Ovary (tissue), 9 donors: Measurements from ENCODE around the gene MLEC. TPM values are rescaled to one million over a fixed set of nuclear protein-coding genes. Genes with fewer than 3 reads are reported as not detected.

Experiments
- DNase-seq, 5 donors: peaks; one replicate each; pipeline ENCODE4 v3.0.0-alpha.2; 2019 to 2020
- H3K27ac ChIP-seq, 2 donors: fragments of 200-600 bp; one replicate each; pipeline versions ENCODE4 v1.5.1 to v1.8.0; 2019 to 2022
- H3K27me3 ChIP-seq: fragments of 200-600 bp; one replicate; pipeline ENCODE4 v1.8.0; 2022
- H3K36me3 ChIP-seq: fragments of 200-600 bp; sonication (generic); one replicate; pipeline ENCODE4 v1.5.1; 2019
- H3K4me1 ChIP-seq: one replicate; pipeline ENCODE4 v1.8.1; 2013; ENCODE audit warnings: mild to moderate bottlenecking, moderate library complexity; ENCODE audit not compliant: insufficient read depth
- H3K4me3 ChIP-seq: fragments of 200-600 bp; sonication (generic); one replicate; pipeline ENCODE4 v1.5.1; 2017
- H3K9me3 ChIP-seq, 2 donors: fragments of 200-600 bp in 1 of 2; sonication (generic) in 1 of 2; one replicate each; pipeline versions ENCODE4 v1.5.1 to v1.8.1; 2013 to 2019; ENCODE audit warnings: mild to moderate bottlenecking in 1 of 2, moderate library complexity in 1 of 2
- CTCF ChIP-seq, 3 donors: fragments of 450-650 bp in 2 of 3; fragments of 200-600 bp in 1 of 3; IDR thresholded peaks; one replicate each; pipeline versions ENCODE4 v1.5.1 to v1.8.0; 2016 to 2022; ENCODE audit warnings: antibody characterized with exemption in 3 of 3, mild to moderate bottlenecking in 1 of 3
- EP300 ChIP-seq: sonication (generic); formaldehyde crosslinking; IDR thresholded peaks from one replicate; pipeline ENCODE4 v1.6.1; 2017; ENCODE audit warnings: antibody characterized with exemption
- POLR2A ChIP-seq: fragments of 450-650 bp; IDR thresholded peaks from one replicate; pipeline ENCODE4 v1.6.1; 2017; ENCODE audit warnings: antibody characterized with exemption, mild to moderate bottlenecking, moderate library complexity
- WGBS, 3 donors: extraction: QIAGEN DNeasy Blood & Tissue Kit in 1 of 3; methylation state at CpG; one replicate each; pipeline versions ENCODE4 v1.1.5 to v1.1.7; 2013 to 2017; 5-methylcytosine and 5-hydroxymethylcytosine counted together
- intact Hi-C, 4 donors: fragments of 100-400 bp; cut with DNase I; formaldehyde crosslinking; loops; one replicate each; pipeline versions ENCODE4 v1.11.0 to v1.15.1; 2022 to 2023
- polyA plus RNA-seq, 2 donors: library from polyadenylated mRNA; stranded (reverse); fragments of 200-250 nt in 1 of 2; fragments of 350-450 nt in 1 of 2; fragmentation: Illumina TruSeq in 1 of 2; extraction: RNeasy Lipid Tissue Mini Kit (QIAGEN cat#74804) in 1 of 2; gene quantifications; one replicate each; pipeline ENCODE4 v1.2.3, GENCODE V29; 2013 to 2014
- total RNA-seq, 7 donors: library from RNA; depleted of rRNA in 2 of 7; stranded (reverse); fragments of >200 nt in 2 of 7; fragmentation: NEBNext Ultra II Directional in 3 of 7; extraction: Animal tissue kit (Norgen Biotek cat#: 25700) in 3 of 7; gene quantifications; one replicate each; pipeline versions ENCODE4 v1.1.0 to v1.2.4, GENCODE V29; 2016 to 2023
- donor health status: DM: no; HTN: no; CAD: no; lungs with moderate emphysema.
- donor health status: DM: no; HTN: no; CAD: no.
- donor health status: Bipolar disorder and iron deficiency.
- donor health status: DM: yes; HTN: yes; CAD: no.
- donor health status: DM: no; HTN: no; CAD: no.
- donor health status: DM: yes; HTN: yes; CAD: no.

Gene MLEC
- total and polyA plus RNA-seq, 9 donors = 29.2 to 169 (median 101) TPM

GRCh38 chr12:120740871-120741270 lies 53.9 kb downstream of the MLEC start:
- Histone ChIP-seq H3K27ac (no peak overlapping the region), H3K27me3 (no peaks in the 10 kb centered on the region), H3K4me1 (peaks cover 4% of the 10 kb centered on the region), H3K4me3 (no peak overlapping the region), H3K9me3 (no peaks in the 10 kb centered on the region), H3K36me3 (no peaks in the 10 kb centered on the region)
- intact Hi-C loops = no loop called here
- WGBS, 3 donors = 83 to 88% (median 85%) methylated on average over 15 of the region's 15 CpGs
- no peak for DNase-seq
- TF ChIP-seq CTCF (IDR thresholded peaks at IDR 0.05) (no peak), EP300 (no peak), POLR2A (no peak)

GRCh38 chr12:120741476-120742421 lies 54.8 kb downstream of the MLEC start:
- peak overlapping the region in 1 of 2 donors; percentile 46 for H3K27ac ChIP-seq
- peaks cover 4% of the 10 kb centered on the region for H3K4me1 ChIP-seq
- no peaks in the 10 kb centered on the region for H3K9me3 ChIP-seq
- H3K36me3 ChIP-seq = no peaks in the 10 kb centered on the region
- no peaks in the 10 kb centered on the region for H3K27me3 ChIP-seq
- no peak overlapping the region for H3K4me3 ChIP-seq
- intact Hi-C loops = no loop called here
- DNase-seq = peak; percentile 71 to 89 (median 80)
- TF ChIP-seq CTCF (IDR thresholded peaks at IDR 0.05) = no peak
- no peak for TF ChIP-seq EP300
- TF ChIP-seq POLR2A = no peak
- WGBS, 3 donors = 54 to 70% (median 67%) methylated on average over 32 to 33 of the region's 33 CpGs

GRCh38 chr12:120744922-120745493 lies 58.1 kb downstream of the MLEC start:
- TF ChIP-seq CTCF (IDR thresholded peaks at IDR 0.05) = no peak
- no peak for TF ChIP-seq POLR2A
- no peak for TF ChIP-seq EP300
- intact Hi-C loops = no loop called here

GRCh38 chr12:120748242-120748641 lies 61.3 kb downstream of the MLEC start:
- H3K4me3 ChIP-seq = no peak overlapping the region
- TF ChIP-seq POLR2A = no peak
- TF ChIP-seq EP300 = no peak
- no peak for TF ChIP-seq CTCF (IDR thresholded peaks at IDR 0.05)
- no peaks in the 10 kb centered on the region for H3K36me3 ChIP-seq
- H3K4me1 ChIP-seq = no peaks in the 10 kb centered on the region
- H3K9me3 ChIP-seq = no peaks in the 10 kb centered on the region
- no peak for DNase-seq
- intact Hi-C loops = no loop called here
- 89 to 90% (median 89%) methylated on average over 7 of the region's 7 CpGs for WGBS, 3 donors
- no peaks in the 10 kb centered on the region for H3K27me3 ChIP-seq
- H3K27ac ChIP-seq = no peak overlapping the region

More at GRCh38 chr12:120744922-120745493, 58.1 kb downstream of the MLEC start:
- Histone ChIP-seq H3K9me3 (no peaks in the 10 kb centered on the region), H3K36me3 (no peaks in the 10 kb centered on the region), H3K4me3 (no peak overlapping the region), H3K27me3 (no peaks in the 10 kb centered on the region), H3K27ac (no peak overlapping the region), H3K4me1 (peaks cover 4% of the 10 kb centered on the region)
- 80 to 86% (median 81%) methylated on average over 15 of the region's 15 CpGs for whole genome bisulfite sequencing, 3 donors
- DNase-seq = no peak
